Skeletal muscle satellite cell (primary cell): ENCODE results near the gene CLINT1. TPM values are rescaled to one million over a fixed set of nuclear protein-coding genes. Genes with fewer than 3 reads are reported as not detected.

Experiments used
- small RNA-seq: library from RNA; depleted of rRNA; stranded (forward); fragments of <200 nt; gene quantifications from one replicate; pipeline ENCODE3, GENCODE V24; 2012

The CLINT1 gene

Small RNA genes within 50 kb of the gene (small RNA-seq; reads per million reads assigned to genes)
- gene AC026407.1 (not detected), gene RNU6-260P (not detected)
